K562 (cell line): ENCODE results near the gene ESCO1. TPM values are rescaled to one million over a fixed set of nuclear protein-coding genes. Genes with fewer than 3 reads are reported as not detected.
A peak's percentile ranks its signal among the peaks of the same experiment; 100 is the strongest.

ENCODE experiments used
- DNMT1 ChIP-seq: fragments of 450-650 bp; IDR thresholded peaks from 2 replicates; pipeline ENCODE4 v1.6.1; 2016; ENCODE audit warnings: antibody characterized with exemption, mild to moderate bottlenecking
- FOSL1 ChIP-seq: fragments of 200-800 bp; sonication (Bioruptor generic); conservative IDR thresholded peaks from 2 replicates; pipeline ENCODE4 v1.6.1; 2016; ENCODE audit warnings: missing genetic modification characterization, missing compliant biosample characterization
- GABPB1 ChIP-seq: sonication (generic); formaldehyde crosslinking; IDR thresholded peaks from 2 replicates; pipeline ENCODE4 v1.8.0; 2022; ENCODE audit warnings: mild to moderate bottlenecking, missing genetic modification reagents
- HEY1 ChIP-seq: fragments of 250-450 bp; sonication (Bioruptor Pico); IDR thresholded peaks from 2 replicates; pipeline ENCODE4 v1.5.0; 2020; ENCODE audit warnings: mild to moderate bottlenecking, moderate library complexity, borderline replicate concordance
- NR3C1 ChIP-seq: sonication (generic); formaldehyde crosslinking; IDR thresholded peaks from 2 replicates; pipeline ENCODE4 v1.8.1; 2022; ENCODE audit warnings: missing genetic modification reagents
- RNF219 ChIP-seq: fragments of 250-450 bp; sonication (Bioruptor Pico); IDR thresholded peaks from 2 replicates; pipeline ENCODE4 v1.5.0; 2022; ENCODE audit warnings: mild to moderate bottlenecking
- XRCC4 ChIP-seq: IDR thresholded peaks from one replicate; pipeline ENCODE4 v1.6.1; 2011; ENCODE audit not compliant: insufficient read depth, insufficient read length; ENCODE audit errors: extremely low read depth
- ZNF263 ChIP-seq: sonication (generic); formaldehyde crosslinking; IDR thresholded peaks from 2 replicates; pipeline ENCODE4 v1.8.0; 2022; ENCODE audit warnings: mild to moderate bottlenecking, missing genetic modification reagents, borderline replicate concordance
- ZNF398 ChIP-seq: fragments of 250-450 bp; sonication (Bioruptor Pico); IDR thresholded peaks from 2 replicates; pipeline ENCODE4 v1.8.0; 2021; ENCODE audit warnings: moderate library complexity, mild to moderate bottlenecking, inconsistent platforms
- ZNF589 ChIP-seq: fragments of 200-800 bp; sonication (Bioruptor generic); IDR thresholded peaks from 2 replicates; pipeline ENCODE4 v1.6.1; 2016; ENCODE audit warnings: low read depth, missing genetic modification characterization, missing compliant biosample characterization
- polyA plus RNA-seq, 8 experiments: library from polyadenylated mRNA; depleted of rRNA in 4 of 8; stranded (reverse) in 5 of 8; unstranded in 3 of 8; fragments of >200 nt; fragmentation: Nextera tagmentation in 2 of 8; fragmentation: Illumina TruSeq in 1 of 8; extraction: Ambion mirVana in 2 of 8; extraction: Trizol in 1 of 8; gene quantifications; 2 replicates each; pipeline versions ENCODE4 v1.2.1 to v1.2.3, GENCODE V29; 2011 to 2014; ENCODE audit warnings: inconsistent platforms in 1 of 8, missing spikeins in 1 of 8
- total RNA-seq, 7 experiments: library from RNA; depleted of rRNA in 6 of 7; stranded (reverse); fragments of >200 nt in 6 of 7; fragmentation: Illumina TruSeq in 2 of 7; extraction: Trizol in 2 of 7; gene quantifications; 2 replicates each; pipeline versions ENCODE4 v1.2.1 to v1.2.3, GENCODE V29; 2011 to 2021; ENCODE audit warnings: low replicate concordance in 1 of 7
- TF ChIP-seq, protein P1 (sequence below), 2 experiments: fragments of 450-650 bp in 1 of 2; sonication (generic) in 1 of 2; formaldehyde crosslinking in 1 of 2; IDR thresholded peaks; 2 replicates each; pipeline versions ENCODE4 v1.7.1 to v1.9.0; 2016 to 2022; ENCODE audit warnings: inconsistent platforms in 1 of 2, mild to moderate bottlenecking in 1 of 2, missing genetic modification reagents in 1 of 2
- TF ChIP-seq, protein P2 (sequence below): fragments of 250-450 bp; sonication (Bioruptor Pico); IDR thresholded peaks from 2 replicates; pipeline ENCODE4 v1.6.1; 2021; ENCODE audit warnings: mild to moderate bottlenecking

Gene ESCO1
- total and polyA plus RNA-seq, 9 of the 15 experiments (the other 6 are each of a cell fraction or from before 2014, with no cell fraction given), result 15.0 to 31.3 (median 19.6) TPM

- TF ChIP-seq, protein P1, sequence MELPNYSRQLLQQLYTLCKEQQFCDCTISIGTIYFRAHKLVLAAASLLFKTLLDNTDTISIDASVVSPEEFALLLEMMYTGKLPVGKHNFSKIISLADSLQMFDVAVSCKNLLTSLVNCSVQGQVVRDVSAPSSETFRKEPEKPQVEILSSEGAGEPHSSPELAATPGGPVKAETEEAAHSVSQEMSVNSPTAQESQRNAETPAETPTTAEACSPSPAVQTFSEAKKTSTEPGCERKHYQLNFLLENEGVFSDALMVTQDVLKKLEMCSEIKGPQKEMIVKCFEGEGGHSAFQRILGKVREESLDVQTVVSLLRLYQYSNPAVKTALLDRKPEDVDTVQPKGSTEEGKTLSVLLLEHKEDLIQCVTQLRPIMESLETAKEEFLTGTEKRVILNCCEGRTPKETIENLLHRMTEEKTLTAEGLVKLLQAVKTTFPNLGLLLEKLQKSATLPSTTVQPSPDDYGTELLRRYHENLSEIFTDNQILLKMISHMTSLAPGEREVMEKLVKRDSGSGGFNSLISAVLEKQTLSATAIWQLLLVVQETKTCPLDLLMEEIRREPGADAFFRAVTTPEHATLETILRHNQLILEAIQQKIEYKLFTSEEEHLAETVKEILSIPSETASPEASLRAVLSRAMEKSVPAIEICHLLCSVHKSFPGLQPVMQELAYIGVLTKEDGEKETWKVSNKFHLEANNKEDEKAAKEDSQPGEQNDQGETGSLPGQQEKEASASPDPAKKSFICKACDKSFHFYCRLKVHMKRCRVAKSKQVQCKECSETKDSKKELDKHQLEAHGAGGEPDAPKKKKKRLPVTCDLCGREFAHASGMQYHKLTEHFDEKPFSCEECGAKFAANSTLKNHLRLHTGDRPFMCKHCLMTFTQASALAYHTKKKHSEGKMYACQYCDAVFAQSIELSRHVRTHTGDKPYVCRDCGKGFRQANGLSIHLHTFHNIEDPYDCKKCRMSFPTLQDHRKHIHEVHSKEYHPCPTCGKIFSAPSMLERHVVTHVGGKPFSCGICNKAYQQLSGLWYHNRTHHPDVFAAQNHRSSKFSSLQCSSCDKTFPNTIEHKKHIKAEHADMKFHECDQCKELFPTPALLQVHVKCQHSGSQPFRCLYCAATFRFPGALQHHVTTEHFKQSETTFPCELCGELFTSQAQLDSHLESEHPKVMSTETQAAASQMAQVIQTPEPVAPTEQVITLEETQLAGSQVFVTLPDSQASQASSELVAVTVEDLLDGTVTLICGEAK (IDR thresholded peaks at IDR 0.05), result peak; percentile 81
- TF ChIP-seq, protein P1 (CRISPR knock-in tag; IDR thresholded peaks at IDR 0.05), result no peak
- no peak for TF ChIP-seq NR3C1 (CRISPR knock-in tag)
- no peak for TF ChIP-seq DNMT1
- TF ChIP-seq ZNF263, result no peak
- peak; percentile 93 for TF ChIP-seq GABPB1 (CRISPR knock-in tag)
- TF ChIP-seq XRCC4, result no peak
- no peak for TF ChIP-seq FOSL1 (tag)
- no peak for TF ChIP-seq HEY1 (CRISPR knock-in tag)
- TF ChIP-seq, protein P2, sequence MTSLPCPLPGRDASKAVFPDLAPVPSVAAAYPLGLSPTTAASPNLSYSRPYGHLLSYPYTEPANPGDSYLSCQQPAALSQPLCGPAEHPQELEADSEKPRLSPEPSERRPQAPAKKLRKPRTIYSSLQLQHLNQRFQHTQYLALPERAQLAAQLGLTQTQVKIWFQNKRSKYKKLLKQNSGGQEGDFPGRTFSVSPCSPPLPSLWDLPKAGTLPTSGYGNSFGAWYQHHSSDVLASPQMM (CRISPR knock-in tag), result no peak
- 0 out of 2 replicates have a peak, but pooled peaks have one; percentile 21 for TF ChIP-seq ZNF589 (CRISPR knock-in tag)
- no peak for TF ChIP-seq ZNF398 (CRISPR knock-in tag)
- TF ChIP-seq RNF219, result no peak
Observed at GRCh38 chr18:21600526-21601410, at the start of gene ESCO1 (continued).
